Measurements from ENCODE around the gene GPR52.
A peak's percentile ranks its signal among the peaks of the same experiment; 100 is the strongest.
"Not testable (repeated sequence)": the region's sequence is repeated elsewhere in the genome, so short reads cannot be mapped to it uniquely, and the experiment has no call there.

The GPR52 gene, protein sequence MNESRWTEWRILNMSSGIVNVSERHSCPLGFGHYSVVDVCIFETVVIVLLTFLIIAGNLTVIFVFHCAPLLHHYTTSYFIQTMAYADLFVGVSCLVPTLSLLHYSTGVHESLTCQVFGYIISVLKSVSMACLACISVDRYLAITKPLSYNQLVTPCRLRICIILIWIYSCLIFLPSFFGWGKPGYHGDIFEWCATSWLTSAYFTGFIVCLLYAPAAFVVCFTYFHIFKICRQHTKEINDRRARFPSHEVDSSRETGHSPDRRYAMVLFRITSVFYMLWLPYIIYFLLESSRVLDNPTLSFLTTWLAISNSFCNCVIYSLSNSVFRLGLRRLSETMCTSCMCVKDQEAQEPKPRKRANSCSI

DNA sequence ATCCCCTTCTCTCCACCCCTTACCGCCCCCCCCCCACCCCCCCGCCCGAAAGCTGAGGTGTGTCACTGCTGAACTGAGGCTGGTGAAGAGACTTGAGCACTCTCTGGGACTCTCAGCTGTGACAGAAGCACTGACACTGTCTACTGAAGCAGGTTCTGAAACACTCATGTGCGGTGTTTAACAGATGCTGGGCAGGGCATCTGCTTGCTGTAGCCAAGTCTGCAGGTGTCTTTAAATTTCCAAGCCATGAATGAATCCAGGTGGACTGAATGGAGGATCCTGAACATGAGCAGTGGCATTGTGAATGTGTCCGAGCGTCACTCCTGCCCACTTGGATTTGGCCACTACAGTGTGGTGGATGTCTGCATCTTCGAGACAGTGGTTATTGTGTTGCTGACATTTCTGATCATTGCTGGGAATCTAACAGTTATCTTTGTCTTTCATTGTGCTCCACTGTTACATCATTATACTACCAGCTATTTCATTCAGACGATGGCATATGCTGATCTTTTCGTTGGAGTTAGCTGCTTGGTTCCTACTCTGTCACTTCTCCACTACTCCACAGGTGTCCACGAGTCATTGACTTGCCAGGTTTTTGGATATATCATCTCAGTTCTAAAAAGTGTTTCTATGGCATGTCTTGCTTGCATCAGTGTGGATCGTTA, at the start of gene GPR52:
Gene GPR52, plus strand, starts transcription at position 99 of the 665 bp plus-strand sequence. Its CDS starts 148 bp downstream, at position 247.
- no peak for DNase-seq

DNA sequence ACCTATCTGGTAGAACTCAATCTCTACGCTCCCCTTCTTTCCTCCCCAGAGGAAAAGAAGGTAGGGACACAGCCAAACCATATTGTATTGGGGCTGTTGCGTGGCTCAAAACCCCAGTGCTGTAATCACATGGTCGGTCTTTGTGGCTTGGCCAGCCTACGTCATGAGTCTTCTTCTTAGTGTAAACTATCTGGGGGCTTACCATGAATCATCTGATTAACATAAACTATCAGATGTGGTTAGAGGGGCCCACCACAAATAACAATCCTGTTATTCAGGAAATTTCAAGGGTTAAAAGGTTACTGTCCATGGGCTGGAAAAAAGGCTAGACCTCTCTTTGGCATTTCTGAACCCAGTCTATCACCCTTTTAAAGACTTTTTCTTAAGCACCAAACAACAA, 49.5 kb upstream of the GPR52 start:
- no peak for DNase-seq

DNA sequence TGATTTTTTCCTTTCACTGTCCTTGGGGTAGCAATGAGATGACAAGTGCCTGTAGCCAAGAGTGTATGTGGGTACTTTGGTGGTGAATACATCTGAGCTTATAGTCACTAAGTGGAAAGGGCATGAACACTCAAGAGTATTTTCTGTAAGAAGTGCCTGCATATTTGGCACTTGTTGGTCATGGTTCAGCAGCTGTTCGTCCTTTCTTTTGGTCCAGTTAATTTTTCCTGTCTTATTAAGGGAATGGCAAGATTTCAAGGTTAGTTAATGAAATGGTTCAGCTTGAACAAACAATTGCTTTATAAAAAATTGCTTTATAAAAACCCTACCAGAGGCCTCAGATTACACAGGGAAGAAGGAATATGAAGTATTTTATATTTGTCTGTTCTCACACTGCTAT, 48.6 kb upstream of the GPR52 start:
- DNase-seq: peak; percentile 33

DNA sequence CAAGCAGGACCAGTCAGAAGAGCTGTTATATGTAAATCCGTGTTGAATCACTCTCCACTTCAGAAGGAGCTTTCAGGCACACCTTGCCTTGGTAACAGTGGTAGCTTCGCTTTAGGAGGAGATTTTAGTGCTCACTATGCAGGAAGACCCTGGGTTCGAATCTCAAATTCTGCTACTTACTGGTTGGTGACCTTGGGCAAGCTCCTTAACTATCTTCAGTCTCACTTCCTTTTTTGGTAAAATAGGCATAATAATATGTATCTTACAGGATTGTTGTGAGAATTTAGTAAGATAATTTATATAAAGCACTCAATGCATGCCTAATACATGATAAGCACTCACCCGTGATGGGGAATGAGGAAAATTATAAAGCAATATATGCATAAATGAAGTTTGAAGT, 46.7 kb upstream of the GPR52 start:
- no peak for DNase-seq

- no peak for DNase-seq
Observed at GRCh38 chr1:174405219-174405618, 42.5 kb upstream of the GPR52 start.

- no peak for DNase-seq
Observed at GRCh38 chr1:174406421-174406820, 41.3 kb upstream of the GPR52 start.

DNA sequence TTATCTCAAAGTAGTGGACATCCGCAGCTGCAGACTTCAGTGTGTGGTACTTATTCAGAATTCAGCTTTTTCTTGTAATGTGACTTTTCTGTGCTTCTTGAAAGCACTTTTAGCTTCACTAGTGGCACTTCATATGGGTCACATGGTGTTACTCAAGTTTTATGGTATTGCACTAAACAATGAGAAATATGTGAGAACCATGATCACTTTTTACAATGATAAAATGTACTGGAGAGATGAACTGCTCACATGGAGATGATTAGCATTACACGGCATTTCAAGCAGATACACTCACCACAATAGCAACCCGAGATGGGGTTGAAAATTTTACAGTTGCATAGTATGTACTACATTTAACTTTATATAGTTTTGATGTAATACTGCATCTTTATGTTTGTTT, 40.1 kb upstream of the GPR52 start:
- DNase-seq: no peak

- DNase-seq: no peak
Observed at GRCh38 chr1:174408146-174408545, 39.6 kb upstream of the GPR52 start.

DNA sequence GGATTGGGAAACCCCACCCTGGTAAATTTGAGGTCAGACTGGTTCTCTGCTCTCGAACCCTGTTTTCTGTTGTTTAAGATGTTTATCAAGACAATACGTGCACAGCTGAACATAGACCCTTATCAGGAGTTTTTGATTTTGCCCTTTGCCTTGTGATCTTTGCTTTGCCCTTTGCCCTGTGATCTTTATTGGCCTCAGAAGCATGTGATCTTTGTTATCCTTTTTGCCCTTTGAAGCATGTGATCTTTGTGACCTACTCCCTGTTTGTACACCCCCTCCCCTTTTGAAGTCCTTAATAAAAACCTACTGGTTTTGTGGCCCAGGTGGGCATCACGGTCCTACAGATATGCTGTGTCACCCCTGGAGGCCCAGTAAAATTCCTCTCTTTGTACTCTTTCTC, 38.0 kb upstream of the GPR52 start:
- not testable (repeated sequence) for DNase-seq

GRCh38 chr1:174413632-174414031, 34.1 kb upstream of the GPR52 start:
- no peak for DNase-seq

- DNase-seq: no peak
Observed at GRCh38 chr1:174414203-174414602, 33.6 kb upstream of the GPR52 start.

DNA sequence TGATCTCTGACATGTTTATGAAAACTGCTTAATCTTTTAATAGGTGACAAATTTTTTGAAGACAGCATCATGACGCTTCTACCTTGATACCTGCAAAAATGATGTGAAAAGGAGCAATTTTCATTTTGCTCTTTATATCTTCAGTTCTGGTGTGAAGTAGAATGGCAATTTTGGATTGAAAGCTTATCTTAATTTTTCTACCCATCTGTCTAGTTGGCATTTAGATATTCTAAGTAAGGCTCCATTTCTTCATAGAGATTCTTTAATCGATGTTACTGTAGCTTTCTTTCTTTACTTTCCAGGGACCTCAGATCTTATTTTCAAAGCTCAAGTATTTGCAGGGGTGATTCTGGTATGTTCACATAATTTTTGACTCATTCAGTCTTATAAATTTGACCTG, 32.3 kb upstream of the GPR52 start:
- DNase-seq: no peak

DNA sequence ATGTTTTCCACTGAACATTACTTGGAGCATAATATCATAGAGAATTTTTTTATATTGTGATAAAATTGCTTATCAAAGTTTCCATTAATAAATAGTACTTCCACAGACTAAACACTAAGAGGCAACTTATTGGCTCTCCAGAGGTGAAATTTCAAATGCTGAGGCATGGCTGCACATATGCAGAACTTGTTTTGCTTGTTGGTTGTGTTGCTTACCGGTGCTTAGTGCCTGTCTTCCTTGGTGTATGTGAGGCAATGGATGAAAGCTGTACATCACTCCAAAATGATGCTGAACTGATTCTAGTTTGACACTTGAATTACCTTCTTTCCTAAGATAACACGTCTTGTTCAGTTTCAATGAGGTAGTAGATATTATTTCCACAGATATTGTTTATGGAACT, 29.8 kb upstream of the GPR52 start:
- no peak for DNase-seq

- no peak for DNase-seq
Observed at GRCh38 chr1:174425121-174425520, 22.6 kb upstream of the GPR52 start.

DNA sequence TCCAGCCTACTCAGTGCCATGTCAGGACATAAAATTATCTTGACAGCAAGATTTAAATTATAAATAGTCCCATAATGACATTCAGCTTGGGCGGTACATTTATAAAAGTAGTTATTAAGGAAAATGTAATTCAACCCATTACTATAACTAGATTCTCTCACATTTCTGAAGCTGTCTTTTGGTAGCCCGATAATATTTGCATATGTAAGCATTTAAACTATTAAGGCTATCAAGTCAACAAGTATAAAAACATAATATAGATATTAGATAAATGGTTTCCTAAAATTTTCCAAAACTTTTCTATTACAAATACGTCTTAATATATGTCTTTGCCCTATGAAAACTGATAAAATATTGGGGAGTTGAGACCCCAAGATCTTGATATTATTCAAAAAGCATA, 21.6 kb upstream of the GPR52 start:
- DNase-seq: no peak

GRCh38 chr1:174428033-174428432, 19.7 kb upstream of the GPR52 start:
- DNase-seq: no peak

DNA sequence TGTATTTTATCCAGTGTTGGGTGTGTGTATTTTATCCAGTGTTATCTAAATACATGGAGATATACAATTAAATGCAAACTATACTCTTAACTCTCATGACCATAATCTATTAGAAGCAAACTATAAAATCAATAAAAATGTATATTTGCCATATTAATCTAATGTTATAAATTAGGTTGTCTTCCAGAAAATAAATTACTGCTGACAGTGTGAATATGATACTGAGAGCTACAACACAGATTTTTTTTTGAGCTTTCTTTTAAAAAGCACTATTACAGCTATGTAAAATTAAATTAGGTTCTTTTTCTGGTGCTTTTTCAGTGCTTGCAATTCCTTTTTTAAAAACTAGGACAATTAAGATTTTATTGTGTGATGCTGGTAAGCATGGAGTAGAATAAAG, 19.0 kb upstream of the GPR52 start:
- no peak for DNase-seq

- no peak for DNase-seq
Observed at GRCh38 chr1:174433451-174433850, 14.3 kb upstream of the GPR52 start.

GRCh38 chr1:174445351-174445750, 2.4 kb upstream of the GPR52 start:
- no peak for DNase-seq

DNA sequence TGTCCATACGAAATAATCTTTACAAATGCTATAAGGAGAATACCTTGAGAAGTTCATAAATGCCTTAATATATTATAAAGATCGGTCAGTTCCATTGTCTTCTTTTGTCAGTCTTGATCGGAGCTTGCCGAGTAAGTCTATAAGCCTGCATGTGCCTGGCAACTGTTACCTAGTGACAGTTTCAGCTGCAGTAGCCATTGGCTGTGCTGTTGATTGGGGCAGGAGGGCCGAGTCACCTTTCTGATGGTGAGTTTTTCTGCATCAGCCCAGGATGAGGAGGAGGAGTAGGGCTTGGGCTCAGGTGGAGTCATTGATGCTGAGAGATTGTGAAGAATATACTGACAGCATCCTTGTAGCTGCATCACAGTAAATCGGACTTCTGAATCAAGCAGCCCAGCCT, 1.9 kb upstream of the GPR52 start:
- DNase-seq: no peak

DNA sequence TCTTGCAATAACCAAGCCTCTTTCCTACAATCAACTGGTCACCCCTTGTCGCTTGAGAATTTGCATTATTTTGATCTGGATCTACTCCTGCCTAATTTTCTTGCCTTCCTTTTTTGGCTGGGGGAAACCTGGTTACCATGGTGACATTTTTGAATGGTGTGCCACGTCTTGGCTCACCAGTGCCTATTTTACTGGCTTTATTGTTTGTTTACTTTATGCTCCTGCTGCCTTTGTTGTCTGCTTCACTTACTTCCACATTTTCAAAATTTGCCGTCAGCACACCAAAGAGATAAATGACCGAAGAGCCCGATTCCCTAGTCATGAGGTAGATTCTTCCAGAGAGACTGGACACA, 743 bp downstream of the GPR52 start:
- DNase-seq: peak; percentile 31

- DNase-seq: no peak
Observed at GRCh38 chr1:174448974-174449373, 1.2 kb downstream of the GPR52 start.

DNA sequence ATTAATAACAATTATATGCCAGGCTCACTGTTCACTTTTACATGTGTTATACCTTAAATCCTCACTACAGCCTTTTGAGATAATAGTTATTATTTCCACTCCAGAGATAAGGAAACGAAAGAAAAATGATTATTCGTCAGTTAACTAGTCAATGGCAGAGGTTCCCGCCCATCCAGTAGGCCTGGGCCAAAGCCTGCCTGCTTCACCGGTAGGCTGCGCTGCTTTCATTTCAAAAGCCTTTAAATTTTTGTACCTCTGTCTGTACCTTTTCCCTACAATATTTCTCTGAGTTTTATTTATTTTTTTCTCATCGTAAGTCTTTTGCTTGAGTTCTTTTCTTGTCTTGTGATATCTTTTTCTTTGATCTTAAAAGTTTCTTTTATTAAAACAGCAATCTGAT, 3.6 kb downstream of the GPR52 start:
- no peak for DNase-seq

GRCh38 chr1:174465855-174466254, 18.1 kb downstream of the GPR52 start:
- DNase-seq: no peak

GRCh38 chr1:174466607-174467006, 18.8 kb downstream of the GPR52 start:
- no peak for DNase-seq
